H1 (cell line): ENCODE data around the gene SPACA5. TPM values are rescaled to one million over a fixed set of nuclear protein-coding genes. Genes with fewer than 3 reads are reported as not detected.

ENCODE experiments used
- CTCF ChIA-PET: fragments of 300-600 bp; sonication (Branson Sonifier 250); formaldehyde crosslinking; loops from one replicate; lab custom pipeline; 2021; ENCODE audit not compliant: partially characterized antibody; lab: Charles Lee
- POLR2A ChIA-PET: fragments of 300-600 bp; sonication (Branson Sonifier 250); formaldehyde crosslinking; loops from one replicate; lab custom pipeline; 2021; ENCODE audit warnings: inconsistent platforms; ENCODE audit not compliant: partially characterized antibody; lab: Charles Lee
- DNase-seq, 2 experiments: peaks; one replicate each; pipeline versions ENCODE4 v3.0.0 to v3.0.0-alpha.2; 2010 to 2022; ENCODE audit warnings: low spot score in 2 of 2, low read depth in 1 of 2, mixed read lengths in 1 of 2
- FAIRE-seq: peaks from 2 replicates; lab custom pipeline; 2011; peaks lifted over from hg19 to GRCh38; lab: Jason Lieb, UNC
- H2AFZ ChIP-seq: 2 replicates; pipeline ENCODE4 v1.8.1; 2012; ENCODE audit warnings: low read length, inconsistent platforms
- H2AK5ac ChIP-seq: 2 replicates; pipeline ENCODE4 v1.6.1; 2013; ENCODE audit warnings: low read depth, low read length
- H2BK120ac ChIP-seq: replicated peaks from 2 replicates; pipeline ENCODE3; 2013; ENCODE audit warnings: low read depth, low read length, inconsistent platforms
- H2BK12ac ChIP-seq: 2 replicates; pipeline ENCODE4 v1.6.1; 2013; ENCODE audit warnings: low read depth, low read length
- H2BK15ac ChIP-seq: 2 replicates; pipeline ENCODE4 v1.6.1; 2013; ENCODE audit warnings: low read length
- H2BK20ac ChIP-seq: 2 replicates; pipeline ENCODE4 v1.6.1; 2013; ENCODE audit warnings: low read length
- H2BK5ac ChIP-seq: 2 replicates; pipeline ENCODE4 v1.6.1; 2013; ENCODE audit warnings: low read depth, low read length
- H3K14ac ChIP-seq: 2 replicates; pipeline ENCODE4 v1.6.1; 2013; ENCODE audit warnings: inconsistent platforms; ENCODE audit not compliant: insufficient read length
- H3K18ac ChIP-seq: 2 replicates; pipeline ENCODE4 v1.6.1; 2013; ENCODE audit warnings: low read length; ENCODE audit errors: extremely low read depth
- H3K23ac ChIP-seq: 2 replicates; pipeline ENCODE4 v1.6.1; 2013; ENCODE audit warnings: inconsistent platforms; ENCODE audit not compliant: insufficient read length
- H3K23me2 ChIP-seq: 2 replicates; pipeline ENCODE4 v1.6.1; 2013; ENCODE audit warnings: low read depth, low read length
- H3K27ac ChIP-seq: 2 replicates; pipeline ENCODE4 v1.6.1; 2011; ENCODE audit warnings: low read depth, low read length, inconsistent platforms
- H3K27me3 ChIP-seq, 4 experiments: replicated peaks in 1 of 4; 1 replicate in 1 of 4; 2 replicates in 3 of 4; pipeline versions ENCODE4 v1.6.1 to v1.8.1; 2011 to 2013; ENCODE audit warnings: low read length in 3 of 4, mild to moderate bottlenecking in 3 of 4, inconsistent platforms in 2 of 4, mixed read lengths in 2 of 4, moderate library complexity in 1 of 4; ENCODE audit not compliant: control insufficient read depth in 3 of 4, insufficient read depth in 3 of 4; ENCODE audit errors: extremely low read depth in 1 of 4
- H3K36me3 ChIP-seq, 4 experiments: 2 replicates each; pipeline versions ENCODE4 v1.6.1 to v1.8.1; 2011 to 2013; ENCODE audit warnings: mild to moderate bottlenecking in 4 of 4, low read length in 3 of 4, moderate library complexity in 2 of 4, control low read depth in 1 of 4, inconsistent platforms in 1 of 4; ENCODE audit not compliant: insufficient read depth in 4 of 4, control insufficient read depth in 2 of 4
- H3K4ac ChIP-seq: replicated peaks from 2 replicates; pipeline ENCODE3; 2013; ENCODE audit warnings: low read length, low read depth, mixed read lengths, inconsistent platforms; ENCODE audit not compliant: insufficient read length
- H3K4me1 ChIP-seq, 4 experiments: replicated peaks in 1 of 4; 1 replicate in 1 of 4; 2 replicates in 3 of 4; pipeline versions ENCODE4 v1.6.1 to v1.8.1; 2011 to 2013; ENCODE audit warnings: low read length in 3 of 4, inconsistent platforms in 2 of 4, mixed read lengths in 1 of 4; ENCODE audit not compliant: insufficient read depth in 4 of 4, control insufficient read depth in 3 of 4
- H3K4me2 ChIP-seq, 2 experiments: 2 replicates each; pipeline versions ENCODE4 v1.6.1 to v1.8.1; 2011 to 2013; ENCODE audit warnings: low read depth in 2 of 2, low read length in 2 of 2, control low read depth in 1 of 2, inconsistent platforms in 1 of 2, mild to moderate bottlenecking in 1 of 2; ENCODE audit not compliant: insufficient read depth in 1 of 2
- H3K4me3 ChIP-seq, 4 experiments: fragments of 200-600, 300-600 bp in 1 of 4; sonication (generic), shearing (Covaris generic), sonication (Bioruptor Twin) in 1 of 4; 2 replicates each; pipeline versions ENCODE4 v1.5.1 to v1.8.1; 2011 to 2016; ENCODE audit warnings: low read length in 4 of 4, low read depth in 3 of 4, control low read depth in 2 of 4, inconsistent platforms in 2 of 4, mild to moderate bottlenecking in 2 of 4, mixed read lengths in 1 of 4, moderate library complexity in 1 of 4; ENCODE audit not compliant: insufficient read depth in 2 of 4; ENCODE audit errors: extremely low read depth in 1 of 4
- H3K56ac ChIP-seq: replicated peaks from 2 replicates; pipeline ENCODE3; 2013; ENCODE audit warnings: low read depth, mild to moderate bottlenecking, mixed read lengths, low read length, inconsistent platforms; ENCODE audit not compliant: insufficient read length
- H3K79me1 ChIP-seq: 2 replicates; pipeline ENCODE4 v1.6.1; 2013; ENCODE audit warnings: low read depth, low read length, control low read depth
- H3K79me2 ChIP-seq, 2 experiments: 2 replicates each; pipeline versions ENCODE4 v1.6.1 to v1.8.1; 2012 to 2013; ENCODE audit warnings: low read length in 2 of 2, mild to moderate bottlenecking in 2 of 2, inconsistent platforms in 1 of 2; ENCODE audit not compliant: insufficient read depth in 2 of 2, control insufficient read depth in 1 of 2
- H3K9ac ChIP-seq, 4 experiments: replicated peaks in 1 of 4; 1 replicate in 1 of 4; 2 replicates in 3 of 4; pipeline versions ENCODE4 v1.6.1 to v1.8.1; 2011 to 2013; ENCODE audit warnings: low read depth in 3 of 4, low read length in 3 of 4, control low read depth in 2 of 4, mild to moderate bottlenecking in 2 of 4, moderate library complexity in 2 of 4, inconsistent platforms in 1 of 4; ENCODE audit errors: extremely low read depth in 1 of 4
- H3K9me3 ChIP-seq, 2 experiments: 2 replicates each; pipeline versions ENCODE4 v1.6.1 to v1.8.1; 2012 to 2013; ENCODE audit warnings: mild to moderate bottlenecking in 2 of 2, moderate library complexity in 2 of 2, control low read depth in 1 of 2, inconsistent platforms in 1 of 2, low read depth in 1 of 2, low read length in 1 of 2, mixed read lengths in 1 of 2; ENCODE audit not compliant: insufficient read depth in 2 of 2
- H4K20me1 ChIP-seq, 2 experiments: replicated peaks in 1 of 2; 2 replicates each; pipeline versions ENCODE3 to v1.8.1; 2011 to 2013; ENCODE audit warnings: inconsistent platforms in 2 of 2, low read length in 2 of 2, mild to moderate bottlenecking in 1 of 2; ENCODE audit not compliant: insufficient read depth in 2 of 2, control insufficient read depth in 1 of 2
- H4K5ac ChIP-seq: 2 replicates; pipeline ENCODE4 v1.6.1; 2013; ENCODE audit warnings: low read length, low read depth, mixed read lengths, inconsistent platforms; ENCODE audit not compliant: insufficient read length
- H4K8ac ChIP-seq: 2 replicates; pipeline ENCODE4 v1.8.0; 2013; ENCODE audit warnings: mild to moderate bottlenecking, moderate library complexity, low read length, inconsistent platforms; ENCODE audit not compliant: insufficient read depth; ENCODE audit errors: extremely low read depth
- H4K91ac ChIP-seq: replicated peaks from 2 replicates; pipeline ENCODE3; 2013; ENCODE audit warnings: low read length, mixed read lengths, inconsistent platforms; ENCODE audit not compliant: insufficient read length
- EGR1 ChIP-seq: IDR thresholded peaks from 2 replicates; pipeline ENCODE4 v1.6.1; 2011; ENCODE audit warnings: low read depth, low read length, borderline replicate concordance
- FOSL1 ChIP-seq: IDR thresholded peaks from 2 replicates; pipeline ENCODE4 v1.6.1; 2011; ENCODE audit warnings: mild to moderate bottlenecking, low read depth, low read length, moderate library complexity; ENCODE audit not compliant: insufficient read depth
- KDM5A ChIP-seq: fragments of 200-600 bp; IDR thresholded peaks from 2 replicates; pipeline ENCODE4 v1.7.1; 2012; ENCODE audit warnings: mild to moderate bottlenecking, low read length, inconsistent platforms, mixed read lengths
- PHF8 ChIP-seq: fragments of 200-600 bp; sonication (generic); conservative IDR thresholded peaks from 2 replicates; pipeline ENCODE4 v1.7.1; 2012; ENCODE audit warnings: low read depth, mild to moderate bottlenecking, inconsistent platforms, low read length, moderate library complexity
- SAP30 ChIP-seq: fragments of 300-600 bp; sonication (generic); IDR thresholded peaks from 2 replicates; pipeline ENCODE4 v1.7.1; 2012; ENCODE audit warnings: low read length, moderate library complexity, mild to moderate bottlenecking, inconsistent platforms; ENCODE audit not compliant: insufficient read depth, insufficient replicate concordance
- SP2 ChIP-seq: IDR thresholded peaks from 2 replicates; pipeline ENCODE4 v1.6.1; 2012; ENCODE audit warnings: mild to moderate bottlenecking, low read length, inconsistent platforms
- SRF ChIP-seq: IDR thresholded peaks from 2 replicates; pipeline ENCODE4 v1.6.1; 2011; ENCODE audit warnings: mild to moderate bottlenecking, low read depth, low read length, moderate library complexity
- SUZ12 ChIP-seq: fragments of 200-600 bp; sonication (generic); IDR thresholded peaks from 2 replicates; pipeline ENCODE4 v1.6.1; 2012; ENCODE audit warnings: mild to moderate bottlenecking, inconsistent platforms, low read length, moderate library complexity, mixed read lengths
- TAF7 ChIP-seq: optimal IDR thresholded peaks from 2 replicates; pipeline ENCODE3; 2011; ENCODE audit warnings: low read depth, mild to moderate bottlenecking, inconsistent platforms, low read length, moderate library complexity, borderline replicate concordance
- WGBS, 2 experiments: shearing (Covaris generic) in 1 of 2; methylation state at CpG; one replicate each; pipeline versions ENCODE4 v1.1.6 to v1.1.7; 2013 to 2015; ENCODE audit warnings: low lambda C conversion rate in 2 of 2, mixed read lengths in 2 of 2, inconsistent platforms in 1 of 2, low coverage in 1 of 2, missing lambda C conversion rate in 1 of 2; ENCODE audit not compliant: insufficient replicate concordance in 2 of 2, insufficient coverage in 1 of 2, insufficient read length in 1 of 2; ENCODE audit errors: extremely low coverage in 1 of 2, missing lambda C conversion rate in 1 of 2; 5-methylcytosine and 5-hydroxymethylcytosine counted together
- polyA plus RNA-seq, 7 experiments: library from polyadenylated mRNA; depleted of rRNA in 3 of 7; stranded (reverse) in 5 of 7; unstranded in 2 of 7; fragments of >200 nt in 5 of 7; fragments of 200-250 nt in 2 of 7; gene quantifications; 1 replicate in 5 of 7; 2 replicates in 1 of 7; 4 replicates in 1 of 7; pipeline versions ENCODE4 v1.2.1 to v1.2.3, GENCODE V29; 2011 to 2013; ENCODE audit warnings: missing spikeins in 2 of 7, mixed read lengths in 2 of 7
- total RNA-seq: library from RNA; stranded (reverse); fragmentation: NEBNext Ultra II Directional; extraction: Animal tissue kit (Norgen Biotek cat#: 25700); gene quantifications from 2 replicates; pipeline ENCODE4 v1.2.1, GENCODE V29; 2021

The SPACA5 gene
- total and polyA plus RNA-seq, 2 of the 8 experiments (the other 6 are each of a cell fraction or from before 2014, with no cell fraction given) = 0.26 TPM; not detected in 1

- no peak for TF ChIP-seq SUZ12
- no peak for TF ChIP-seq SP2
- TF ChIP-seq FOSL1 = no peak
- no peak for TF ChIP-seq PHF8
- no peak for TF ChIP-seq EGR1
- no peak for TF ChIP-seq KDM5A
- TF ChIP-seq TAF7 = no peak
- no peak for TF ChIP-seq SRF
- no peak for TF ChIP-seq SAP30
- Histone ChIP-seq H3K27ac (no peak overlapping the region), H3K18ac (no peak overlapping the region), H3K56ac (no peak overlapping the region), H4K8ac (no peak overlapping the region), H3K4ac (no peak overlapping the region), H2BK5ac (no peak overlapping the region), H2AK5ac (no peak overlapping the region), H3K36me3 (no peaks in the 10 kb centered on the region), H3K79me2 (peaks cover 0 to 9% of the 10 kb centered on the region in 2 experiments; a peak in 1 of 4 replicates), H2BK15ac (no peak overlapping the region), H2AFZ (no peak overlapping the region), H2BK12ac (no peak overlapping the region), H3K9me3 (no peaks in the 10 kb centered on the region), H2BK20ac (no peak overlapping the region), H3K14ac (no peak overlapping the region), H3K27me3 (no peaks in the 10 kb centered on the region), H4K91ac (no peak overlapping the region), H2BK120ac (no peak overlapping the region), H4K5ac (no peak overlapping the region), H3K23ac (no peak overlapping the region), H3K79me1 (no peaks in the 10 kb centered on the region), H3K9ac (no peak overlapping the region), H3K4me3 (no peak overlapping the region), H3K4me2 (no peak overlapping the region; a peak in 1 of 4 replicates), H3K23me2 (no peaks in the 10 kb centered on the region), H4K20me1 (no peaks in the 10 kb centered on the region), H3K4me1 (no peaks in the 10 kb centered on the region)
- 92% methylated on average over 2 of the region's 3 CpGs; no CpG with 5 or more reads in 1 of the 2 experiments for WGBS, 2 experiments
- FAIRE-seq (no peak), DNase-seq (no peak)
- CTCF ChIA-PET = no interaction called here
- POLR2A ChIA-PET = no interaction called here
These were observed 4.5 kb upstream of the SPACA5 start for GRCh38 chrX:48002319-48002718.
